Lower leg skin (tissue), 4 donors: ENCODE data around the gene FGD6. TPM values are rescaled to one million over a fixed set of nuclear protein-coding genes. Genes with fewer than 3 reads are reported as not detected.

Source experiments
- DNase-seq, 2 donors: peaks; one replicate each; pipeline ENCODE4 v3.0.0-alpha.2; 2019; ENCODE audit warnings: low spot score in 2 of 2
- H3K4me3 ChIP-seq: fragments of 200-600 bp; sonication (generic); 2 replicates; pipeline ENCODE4 v1.5.1; 2017; ENCODE audit warnings: mild to moderate bottlenecking, low read depth; ENCODE audit not compliant: poor library complexity, severe bottlenecking
- CTCF ChIP-seq, 3 donors: fragments of 450-650 bp; IDR thresholded peaks; one replicate each; pipeline ENCODE4 v1.5.1; 2016; ENCODE audit warnings: antibody characterized with exemption in 3 of 3, mild to moderate bottlenecking in 3 of 3, moderate library complexity in 2 of 3
- POLR2A ChIP-seq, 2 donors: fragments of 450-650 bp; IDR thresholded peaks; one replicate each; pipeline ENCODE4 v1.6.1; 2016 to 2017; ENCODE audit warnings: antibody characterized with exemption in 2 of 2, mild to moderate bottlenecking in 1 of 2, moderate library complexity in 1 of 2
- WGBS, 2 donors: methylation state at CpG; one replicate each; pipeline ENCODE4 v1.1.5; 2018; 5-methylcytosine and 5-hydroxymethylcytosine counted together
- intact Hi-C: fragments of 100-400 bp; cut with DNase I; formaldehyde crosslinking; loops from one replicate; pipeline ENCODE4 v1.15.0; 2023; ENCODE audit warnings: low total_unique reads
- total RNA-seq, 4 donors: library from RNA; depleted of rRNA; stranded (reverse); fragments of >200 nt; gene quantifications; one replicate each; pipeline ENCODE4 v1.1.0, GENCODE V29; 2016

FGD6 gene
- total RNA-seq, 4 donors from 2014 or later, result 13.9 to 19.1 (median 14.7) TPM

GRCh38 chr12:95213928-95214327 is 3.3 kb downstream of the FGD6 start:
- H3K4me3 ChIP-seq, result no peak overlapping the region
- no peak for DNase-seq
- intact Hi-C loops, result no loop called here
- WGBS, 2 donors, result 70 to 76% methylated on average over 1 of the region's 1 CpG
- no peak for TF ChIP-seq CTCF (IDR thresholded peaks at IDR 0.05)
- no peak for TF ChIP-seq POLR2A (IDR thresholded peaks at IDR 0.05)

GRCh38 chr12:95213119-95213518 is 4.1 kb downstream of the FGD6 start:
- TF ChIP-seq CTCF (IDR thresholded peaks at IDR 0.05) (no peak), POLR2A (IDR thresholded peaks at IDR 0.05) (no peak)
- no peak overlapping the region for H3K4me3 ChIP-seq
- no peak for DNase-seq
- 75 to 80% methylated on average over 4 of the region's 4 CpGs for WGBS, 2 donors
- intact Hi-C loops, result no loop called here

GRCh38 chr12:95212586-95212985 is 4.7 kb downstream of the FGD6 start:
- intact Hi-C loops, result no loop called here
- no peak overlapping the region for H3K4me3 ChIP-seq
- no peak for TF ChIP-seq CTCF (IDR thresholded peaks at IDR 0.05)
- TF ChIP-seq POLR2A (IDR thresholded peaks at IDR 0.05), result no peak
- no peak for DNase-seq
- 68 to 71% methylated on average over 4 of the region's 4 CpGs for WGBS, 2 donors

- intact Hi-C loops, result no loop called here
- TF ChIP-seq CTCF (IDR thresholded peaks at IDR 0.05) (no peak), POLR2A (IDR thresholded peaks at IDR 0.05) (no peak)
- H3K4me3 ChIP-seq, result no peak overlapping the region
These were observed 8.6 kb downstream of the FGD6 start for GRCh38 chr12:95208678-95209077.

GRCh38 chr12:95207407-95207806 is 9.9 kb downstream of the FGD6 start:
- intact Hi-C loops, result no loop called here
- DNase-seq, result no peak
- H3K4me3 ChIP-seq, result no peak overlapping the region
- TF ChIP-seq POLR2A (IDR thresholded peaks at IDR 0.05), result no peak
- TF ChIP-seq CTCF (IDR thresholded peaks at IDR 0.05), result no peak
- 92 to 98% methylated on average over 2 of the region's 2 CpGs for WGBS, 2 donors

More at GRCh38 chr12:95208678-95209077, 8.6 kb downstream of the FGD6 start:
- 88 to 89% methylated on average over 7 of the region's 7 CpGs for WGBS, 2 donors
- no peak for DNase-seq

GRCh38 chr12:95206916-95207315 is 10.4 kb downstream of the FGD6 start:
- no peak overlapping the region for H3K4me3 ChIP-seq
- WGBS, 2 donors, result 92 to 97% methylated on average over 8 of the region's 8 CpGs
- no peak for TF ChIP-seq POLR2A (IDR thresholded peaks at IDR 0.05)
- no peak for TF ChIP-seq CTCF (IDR thresholded peaks at IDR 0.05)
- DNase-seq, result no peak
- intact Hi-C loops, result no loop called here
